Panc1 (cell line): ENCODE results near the gene PARP2.

ENCODE experiments used
- POLR2AphosphoS5 ChIP-seq: IDR thresholded peaks from 2 replicates; pipeline ENCODE4 v1.6.1; 2012; ENCODE audit warnings: mild to moderate bottlenecking, low read depth, low read length, moderate library complexity
- REST ChIP-seq, 2 experiments: IDR thresholded peaks; 2 replicates each; pipeline ENCODE4 v1.6.1; 2011 to 2012; ENCODE audit warnings: low read depth in 2 of 2, control low read depth in 1 of 2, low read length in 1 of 2, mild to moderate bottlenecking in 1 of 2, moderate library complexity in 1 of 2; ENCODE audit not compliant: insufficient read depth in 1 of 2
- SIN3A ChIP-seq: IDR thresholded peaks from 2 replicates; pipeline ENCODE4 v1.6.1; 2012; ENCODE audit warnings: low read depth, mild to moderate bottlenecking, low read length, moderate library complexity, borderline replicate concordance; ENCODE audit not compliant: insufficient read depth
- TF ChIP-seq, protein P1 (sequence below): fragments of 450-650 bp; IDR thresholded peaks from 2 replicates; pipeline ENCODE4 v1.5.1; 2017; ENCODE audit warnings: mild to moderate bottlenecking

DNA sequence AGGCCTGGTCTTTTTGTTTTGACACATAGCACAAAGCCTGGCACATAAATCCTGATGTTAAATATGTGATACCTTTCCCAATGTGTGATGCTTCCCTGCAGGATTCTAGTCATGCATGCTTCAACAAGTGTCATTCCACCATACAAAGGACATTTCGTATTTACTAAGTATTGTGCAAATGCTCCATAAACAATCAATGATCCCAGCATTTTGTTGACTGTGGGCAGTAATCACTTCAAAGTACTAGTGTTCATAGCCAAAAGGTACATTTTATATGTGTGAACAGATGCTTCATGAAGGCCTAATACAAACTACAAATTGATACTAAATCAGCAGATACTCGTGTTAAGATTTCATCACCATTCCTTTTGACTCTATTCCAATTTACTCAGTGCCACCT is 14.7 kb upstream of the PARP2 start:
- TF ChIP-seq, protein P1, sequence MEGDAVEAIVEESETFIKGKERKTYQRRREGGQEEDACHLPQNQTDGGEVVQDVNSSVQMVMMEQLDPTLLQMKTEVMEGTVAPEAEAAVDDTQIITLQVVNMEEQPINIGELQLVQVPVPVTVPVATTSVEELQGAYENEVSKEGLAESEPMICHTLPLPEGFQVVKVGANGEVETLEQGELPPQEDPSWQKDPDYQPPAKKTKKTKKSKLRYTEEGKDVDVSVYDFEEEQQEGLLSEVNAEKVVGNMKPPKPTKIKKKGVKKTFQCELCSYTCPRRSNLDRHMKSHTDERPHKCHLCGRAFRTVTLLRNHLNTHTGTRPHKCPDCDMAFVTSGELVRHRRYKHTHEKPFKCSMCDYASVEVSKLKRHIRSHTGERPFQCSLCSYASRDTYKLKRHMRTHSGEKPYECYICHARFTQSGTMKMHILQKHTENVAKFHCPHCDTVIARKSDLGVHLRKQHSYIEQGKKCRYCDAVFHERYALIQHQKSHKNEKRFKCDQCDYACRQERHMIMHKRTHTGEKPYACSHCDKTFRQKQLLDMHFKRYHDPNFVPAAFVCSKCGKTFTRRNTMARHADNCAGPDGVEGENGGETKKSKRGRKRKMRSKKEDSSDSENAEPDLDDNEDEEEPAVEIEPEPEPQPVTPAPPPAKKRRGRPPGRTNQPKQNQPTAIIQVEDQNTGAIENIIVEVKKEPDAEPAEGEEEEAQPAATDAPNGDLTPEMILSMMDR: no peak
- no peak for TF ChIP-seq POLR2AphosphoS5
- TF ChIP-seq REST (IDR thresholded peaks at IDR 0.05; ENCODE audit: insufficient read depth in 1 of 2, low read depth in 2 of 2, low read length in 1 of 2): no peak
- TF ChIP-seq SIN3A: no peak
